AG09319 (cell line): ENCODE data around the gene SLC25A42.
A peak's percentile ranks its signal among the peaks of the same experiment; 100 is the strongest.
"Not testable (repeated sequence)": the region's sequence is repeated elsewhere in the genome, so short reads cannot be mapped to it uniquely, and the experiment has no call there.

Experiments
- DNase-seq: peaks from one replicate; pipeline ENCODE4 v3.0.0-alpha.2; 2010; ENCODE audit warnings: low read depth; ENCODE audit errors: extremely low read depth
- CTCF ChIP-seq: IDR thresholded peaks from 2 replicates; pipeline ENCODE4 v1.5.1; 2011; ENCODE audit warnings: low read depth, mild to moderate bottlenecking, inconsistent platforms, low read length, moderate library complexity

The SLC25A42 gene, protein sequence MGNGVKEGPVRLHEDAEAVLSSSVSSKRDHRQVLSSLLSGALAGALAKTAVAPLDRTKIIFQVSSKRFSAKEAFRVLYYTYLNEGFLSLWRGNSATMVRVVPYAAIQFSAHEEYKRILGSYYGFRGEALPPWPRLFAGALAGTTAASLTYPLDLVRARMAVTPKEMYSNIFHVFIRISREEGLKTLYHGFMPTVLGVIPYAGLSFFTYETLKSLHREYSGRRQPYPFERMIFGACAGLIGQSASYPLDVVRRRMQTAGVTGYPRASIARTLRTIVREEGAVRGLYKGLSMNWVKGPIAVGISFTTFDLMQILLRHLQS

DNA sequence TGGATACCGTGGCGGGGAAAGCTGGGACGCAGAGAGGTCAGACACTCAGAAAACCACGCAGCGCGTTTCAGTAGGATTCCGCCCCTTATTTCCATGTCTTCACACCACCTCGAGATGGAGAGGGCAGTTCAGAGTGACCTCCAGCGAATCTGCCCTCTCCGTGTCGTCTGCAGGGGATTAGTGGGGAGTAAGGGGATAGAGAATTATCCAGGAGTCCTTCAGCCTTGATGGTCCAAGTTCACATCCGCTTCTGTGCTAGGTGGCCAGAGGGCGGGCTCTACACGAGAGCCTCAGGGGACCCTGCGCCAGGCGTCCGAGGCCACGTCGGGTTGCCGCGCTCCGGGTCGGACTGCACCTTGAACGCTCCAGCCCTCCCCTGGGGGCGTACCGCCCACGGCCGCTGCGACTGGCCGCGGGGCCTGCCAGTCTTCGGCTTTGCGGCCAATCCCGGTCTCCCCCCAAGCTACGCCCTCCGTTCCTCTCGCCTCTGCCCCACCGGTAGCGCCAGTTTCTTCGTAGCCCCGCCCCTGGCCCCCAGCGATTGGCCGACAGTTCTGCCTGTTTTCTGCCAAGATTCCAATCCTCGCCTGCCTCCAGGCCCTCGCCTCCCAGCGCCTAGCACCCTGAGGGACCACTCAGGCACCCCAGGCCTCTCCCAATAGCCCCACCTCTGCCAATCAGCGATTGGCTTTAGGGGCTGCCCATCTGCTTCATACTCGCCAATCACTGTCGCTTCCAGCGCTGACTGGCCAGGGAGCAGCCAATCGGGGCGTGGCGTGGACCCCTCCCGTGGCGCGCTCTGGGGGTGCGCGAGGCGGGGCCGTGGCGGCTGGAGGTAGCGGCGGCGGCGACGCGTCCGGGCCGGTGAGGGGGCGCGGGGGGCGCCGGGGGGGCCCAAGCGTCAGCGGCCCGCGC lies at the start of gene SLC25A42:
Gene SLC25A42 (plus strand): TSS at position 812 of the 915 bp plus-strand sequence. CDS start 32,131 bp downstream, outside the sequence.
- DNase-seq: peak; percentile 99
- no peak for TF ChIP-seq CTCF

DNA sequence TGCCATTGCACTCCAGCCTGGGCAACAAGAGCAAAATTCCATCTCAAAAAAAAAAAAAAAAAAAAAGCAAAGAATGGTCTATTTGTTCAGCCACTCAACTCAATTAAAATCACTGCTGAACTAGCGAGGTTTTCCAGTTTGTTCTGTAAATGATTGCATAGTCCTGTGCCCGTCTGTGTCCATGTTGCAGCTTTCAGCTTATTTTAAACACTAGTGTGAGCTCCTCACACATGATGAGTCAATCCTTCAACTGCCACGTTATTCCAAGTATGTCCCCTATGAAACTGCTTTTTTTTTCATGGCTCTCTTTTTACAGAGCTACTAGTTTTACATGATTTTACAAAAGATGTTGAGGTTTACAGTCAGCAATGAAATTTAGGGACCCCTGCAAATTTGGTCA lies 42.7 kb upstream of the SLC25A42 start:
- no peak for TF ChIP-seq CTCF
- DNase-seq: no peak

DNA sequence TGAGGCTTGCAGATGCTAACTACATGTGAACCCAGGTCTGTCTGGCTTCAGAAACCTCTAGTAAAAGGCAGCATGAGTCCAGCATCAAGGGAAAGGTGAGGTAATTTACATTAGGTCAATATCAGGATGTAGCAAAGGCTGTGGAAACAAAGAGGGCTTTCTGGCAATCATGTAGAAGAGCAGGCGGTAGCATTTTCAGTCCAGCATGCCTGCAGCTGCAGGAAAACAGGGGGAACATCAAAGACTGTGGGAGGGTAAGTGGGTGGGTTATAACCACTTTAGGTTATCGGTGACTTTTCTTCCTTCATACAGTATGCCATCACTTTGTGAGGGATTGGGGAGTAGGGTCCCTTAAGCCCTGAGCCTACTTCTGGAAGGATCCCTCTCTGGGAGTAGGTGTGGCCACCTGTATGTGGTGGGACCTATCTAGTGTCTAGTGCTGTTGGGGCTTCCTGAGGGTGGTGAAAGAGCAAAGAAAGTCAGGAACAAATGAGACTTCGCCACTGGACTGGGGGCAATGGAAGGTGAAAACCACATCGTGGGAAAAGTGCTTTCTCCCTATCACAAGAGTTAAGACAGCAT lies 41.3 kb upstream of the SLC25A42 start:
- no peak for TF ChIP-seq CTCF

DNA sequence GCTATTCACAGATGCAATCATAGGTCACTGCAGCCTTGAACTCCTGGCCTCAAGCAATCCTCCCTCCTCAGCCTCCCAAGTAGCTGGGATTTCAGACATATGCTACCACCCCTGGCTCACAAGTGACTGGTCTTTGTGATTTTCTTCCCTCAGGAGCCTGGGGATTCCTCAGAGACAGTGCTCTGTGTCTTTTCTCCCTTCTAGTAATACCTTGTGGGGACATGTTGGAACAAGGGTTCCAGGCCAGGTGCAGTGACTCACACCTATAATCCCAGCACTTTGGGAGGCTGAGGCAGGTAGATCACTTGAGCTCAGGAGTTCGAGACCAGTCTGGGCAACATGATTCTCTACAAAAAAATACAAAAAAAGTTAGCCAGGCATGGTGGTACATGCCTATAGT lies 40.4 kb upstream of the SLC25A42 start:
- DNase-seq: not testable (repeated sequence)

More for the DNA sequence above, 41.3 kb upstream of the SLC25A42 start:
- no peak for DNase-seq

DNA sequence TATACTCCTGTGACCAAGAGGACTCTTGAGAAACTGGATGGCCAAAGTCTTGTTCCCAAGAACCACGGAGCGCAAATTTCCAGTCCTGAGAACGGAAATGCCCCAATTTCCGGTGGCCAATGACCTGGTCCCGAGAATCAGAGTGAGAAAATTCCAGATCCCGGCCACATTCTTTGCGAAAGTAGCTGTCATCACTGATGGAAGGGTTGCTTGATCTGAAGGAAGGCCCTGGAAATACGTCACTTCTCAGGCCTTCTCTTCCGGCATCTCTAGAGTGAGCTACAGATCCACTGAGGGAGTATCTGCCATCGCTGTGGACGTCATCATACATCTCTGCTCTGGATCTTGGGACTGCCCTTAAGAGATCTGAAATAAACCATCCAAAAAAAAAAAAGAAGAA lies 37.9 kb upstream of the SLC25A42 start:
- no peak for DNase-seq
- TF ChIP-seq CTCF: no peak

GRCh38 chr19:19026299-19026971 lies 37.4 kb upstream of the SLC25A42 start:
- DNase-seq: no peak
- peak; percentile 21 for TF ChIP-seq CTCF

GRCh38 chr19:19027228-19027627 lies 36.6 kb upstream of the SLC25A42 start:
- DNase-seq: no peak
- no peak for TF ChIP-seq CTCF
